GM12878 (cell line): ENCODE results near the gene GATA2. TPM values are rescaled to one million over a fixed set of nuclear protein-coding genes. Genes with fewer than 3 reads are reported as not detected.

Experiments
- ATAC-seq: fragments of 200-7000 bp; cut with Tn5 transposase; 3 replicates; pipeline ENCODE4 v1.9.1; 2020; ENCODE audit warnings: mild to moderate bottlenecking, moderate library complexity
- BruUV-seq: library from RNA; stranded (reverse); fragments of 400-500 nt; replicated peaks from 2 replicates; lab custom pipeline; 2021; lab: Mats Ljungman, UMichigan
- CTCF ChIA-PET: fragments of 300-600 bp; sonication (Branson Sonifier 250); formaldehyde crosslinking; extraction: SDS; loops from one replicate; lab custom pipeline; 2021; ENCODE audit warnings: inconsistent platforms; lab: Yijun Ruan, JAX
- POLR2A ChIA-PET: fragments of 350-600 bp; formaldehyde crosslinking; extraction: SDS; loops from one replicate; lab custom pipeline; 2021; ENCODE audit warnings: inconsistent platforms; lab: Charles Lee
- RAD21 ChIA-PET: fragments of 300-600 bp; sonication (Branson Sonifier 250); formaldehyde crosslinking; loops from one replicate; lab custom pipeline; 2023; ENCODE audit warnings: antibody characterized with exemption; ENCODE audit not compliant: unreplicated experiment; lab: Charles Lee
- SMC1A ChIA-PET: fragments of 300-600 bp; sonication (Branson Sonifier 250); formaldehyde crosslinking; loops from one replicate; lab custom pipeline; 2023; ENCODE audit not compliant: unreplicated experiment, uncharacterized antibody; lab: Charles Lee
- DNase-seq: peaks from one replicate; pipeline ENCODE4 v3.0.0-alpha.2; 2011; ENCODE audit warnings: low read depth, low spot score
- FAIRE-seq: peaks from 3 replicates; lab custom pipeline; 2011; peaks lifted over from hg19 to GRCh38; lab: Jason Lieb, UNC
- H2AFZ ChIP-seq: 2 replicates; pipeline ENCODE4 v1.6.0; 2011; ENCODE audit warnings: low read depth, low read length, control low read depth; ENCODE audit not compliant: control insufficient read depth
- H3K27ac ChIP-seq: 2 replicates; pipeline ENCODE4 v1.5.1; 2011; ENCODE audit warnings: control low read depth; ENCODE audit not compliant: control insufficient read depth, insufficient read depth
- H3K27me3 ChIP-seq, 2 experiments: replicated peaks in 1 of 2; 2 replicates each; pipeline versions ENCODE4 v1.6.0 to v1.6.1; 2011; ENCODE audit warnings: low read length in 1 of 2; ENCODE audit not compliant: control insufficient read depth in 2 of 2, insufficient read depth in 2 of 2
- H3K36me3 ChIP-seq, 2 experiments: 2 replicates each; pipeline ENCODE4 v1.5.1; 2011; ENCODE audit warnings: low read length in 1 of 2; ENCODE audit not compliant: control insufficient read depth in 2 of 2, insufficient read depth in 2 of 2
- H3K4me1 ChIP-seq: 2 replicates; pipeline ENCODE4 v1.6.1; 2011; ENCODE audit warnings: mild to moderate bottlenecking, low read length, moderate library complexity, mixed read lengths; ENCODE audit not compliant: control insufficient read depth, insufficient read depth
- H3K4me2 ChIP-seq: 2 replicates; pipeline ENCODE4 v1.6.0; 2011; ENCODE audit warnings: control low read depth; ENCODE audit not compliant: control insufficient read depth, insufficient read depth
- H3K4me3 ChIP-seq: fragments of 200-600 bp; sonication (generic); 2 replicates; pipeline ENCODE4 v1.5.1; 2016
- H3K79me2 ChIP-seq: 2 replicates; pipeline ENCODE4 v1.6.0; 2011; ENCODE audit warnings: low read length; ENCODE audit not compliant: control insufficient read depth, insufficient read depth
- H3K9ac ChIP-seq: 2 replicates; pipeline ENCODE4 v1.8.0; 2011; ENCODE audit warnings: low read length, control low read depth, mixed read lengths; ENCODE audit not compliant: control insufficient read depth, insufficient read depth
- H3K9me3 ChIP-seq: replicated peaks from 3 replicates; pipeline ENCODE4 v1.5.1; 2011; ENCODE audit warnings: mild to moderate bottlenecking, low read length; ENCODE audit not compliant: control insufficient read depth, insufficient read depth
- H4K20me1 ChIP-seq: 2 replicates; pipeline ENCODE4 v1.6.0; 2011; ENCODE audit not compliant: control insufficient read depth, insufficient read depth
- ASH2L ChIP-seq: fragments of 300-600, 200-600 bp; sonication (generic); IDR thresholded peaks from 2 replicates; pipeline ENCODE4 v1.6.1; 2017; ENCODE audit warnings: low read depth, mild to moderate bottlenecking, borderline replicate concordance
- ATF3 ChIP-seq: IDR thresholded peaks from 2 replicates; pipeline ENCODE4 v1.6.1; 2011; ENCODE audit warnings: low read depth, mild to moderate bottlenecking, low read length, moderate library complexity, borderline replicate concordance; ENCODE audit errors: extremely low read depth
- BCL3 ChIP-seq: IDR thresholded peaks from 2 replicates; pipeline ENCODE4 v1.6.1; 2011; ENCODE audit warnings: borderline replicate concordance, low read depth, mild to moderate bottlenecking, moderate library complexity, low read length; ENCODE audit not compliant: insufficient read depth, poor library complexity, severe bottlenecking
- BCLAF1 ChIP-seq: fragments of 450-650 bp; IDR thresholded peaks from 2 replicates; pipeline ENCODE4 v1.6.1; 2017; ENCODE audit warnings: antibody characterized with exemption, mild to moderate bottlenecking, moderate library complexity
- CBFB ChIP-seq: IDR thresholded peaks from 2 replicates; pipeline ENCODE4 v1.6.1; 2016; ENCODE audit warnings: antibody characterized with exemption, low read depth
- CBX5 ChIP-seq: sonication (generic); IDR thresholded peaks from 2 replicates; pipeline ENCODE4 v1.6.1; 2016; ENCODE audit warnings: low read depth, moderate library complexity, mild to moderate bottlenecking, inconsistent platforms
- EP300 ChIP-seq, 2 experiments: fragments of 150-350 bp in 1 of 2; IDR thresholded peaks; 2 replicates each; pipeline ENCODE4 v1.6.1; 2011 to 2012; ENCODE audit warnings: low read depth in 2 of 2, low read length in 2 of 2, borderline replicate concordance in 1 of 2, improper control_type of control experiment in 1 of 2, inconsistent platforms in 1 of 2; ENCODE audit not compliant: control insufficient read depth in 1 of 2
- RBBP5 ChIP-seq: fragments of 200-600 bp; sonication (generic); conservative IDR thresholded peaks from 2 replicates; pipeline ENCODE4 v1.6.1; 2016
- SIX5 ChIP-seq: IDR thresholded peaks from 2 replicates; pipeline ENCODE4 v1.6.1; 2011; ENCODE audit warnings: mild to moderate bottlenecking, low read depth, low read length, moderate library complexity; ENCODE audit not compliant: severe bottlenecking
- SMC3 ChIP-seq: IDR thresholded peaks from 2 replicates; pipeline ENCODE4 v1.6.1; 2011; ENCODE audit warnings: low read length, improper control_type of control experiment, borderline replicate concordance
- SP1 ChIP-seq: IDR thresholded peaks from one replicate; pipeline ENCODE4 v1.6.1; 2011; ENCODE audit warnings: low read depth, low read length
- ZNF592 ChIP-seq: fragments of 450-650 bp; IDR thresholded peaks from 2 replicates; pipeline ENCODE4 v1.6.1; 2017; ENCODE audit warnings: mild to moderate bottlenecking, moderate library complexity
- ZNF622 ChIP-seq: fragments of 450-650 bp; IDR thresholded peaks from 2 replicates; pipeline ENCODE4 v1.6.1; 2017; ENCODE audit warnings: mild to moderate bottlenecking, inconsistent platforms
- WGBS: methylation state at CpG from one replicate; pipeline ENCODE4 v1.1.6; 2016; ENCODE audit warnings: low lambda C conversion rate; ENCODE audit not compliant: insufficient replicate concordance, insufficient coverage; ENCODE audit errors: missing lambda C conversion rate; 5-methylcytosine and 5-hydroxymethylcytosine counted together
- in situ Hi-C: fragments of 300-500 bp; cut with MboI; formaldehyde crosslinking; loops from 9 replicates; pipeline ENCODE4 v1.14.3; 2018; ENCODE audit warnings: mixed read lengths
- intact Hi-C: fragments of 100-400 bp; cut with micrococcal nuclease; formaldehyde crosslinking; loops from one replicate; pipeline ENCODE4 v1.14.2; 2022; ENCODE audit not compliant: unreplicated experiment
- polyA plus RNA-seq, 11 experiments: library from polyadenylated mRNA; depleted of rRNA in 4 of 11; unstranded in 6 of 11; stranded (reverse) in 5 of 11; fragments of >200 nt; fragmentation: Nextera tagmentation in 4 of 11; fragmentation: Illumina TruSeq in 1 of 11; extraction: Ambion mirVana in 4 of 11; extraction: Trizol in 1 of 11; gene quantifications; 1 replicate in 1 of 11; 2 replicates in 10 of 11; pipeline versions ENCODE4 v1.2.1 to v1.2.3, GENCODE V29; 2011 to 2016; ENCODE audit warnings: inconsistent platforms in 2 of 11, missing spikeins in 2 of 11, low read depth in 1 of 11
- total RNA-seq, 4 experiments: library from RNA; depleted of rRNA in 3 of 4; stranded (reverse); fragments of >200 nt in 3 of 4; fragmentation: Illumina TruSeq in 1 of 4; extraction: Trizol in 1 of 4; gene quantifications; 2 replicates each; pipeline versions ENCODE4 v1.2.1 to v1.2.3, GENCODE V29; 2013 to 2021

GATA2 gene
- total and polyA plus RNA-seq, 10 of the 15 experiments (the other 5 are each of a cell fraction or from before 2014, with no cell fraction given) = 0.56 TPM; not detected in 9

GRCh38 chr3:128469556-128469955, 23.4 kb downstream of the GATA2 start (continued):
- TF ChIP-seq ASH2L = no peak
- no peak for TF ChIP-seq RBBP5
- no peak for TF ChIP-seq ZNF592
- TF ChIP-seq ZNF622 = no peak

- Histone ChIP-seq H3K4me3 (no peak overlapping the region), H3K27ac (no peak overlapping the region), H3K4me1 (no peaks in the 10 kb centered on the region; the same call in 1 of the 2 replicates), H3K9ac (no peak overlapping the region), H3K4me2 (no peak overlapping the region), H2AFZ (no peak overlapping the region), H3K27me3 (peaks cover 0 to 3% of the 10 kb centered on the region in 2 experiments; a peak in 3 of 4 replicates), H4K20me1 (no peaks in the 10 kb centered on the region), H3K79me2 (no peaks in the 10 kb centered on the region), H3K36me3 (no peaks in the 10 kb centered on the region), H3K9me3 (no peaks in the 10 kb centered on the region)
- WGBS = 46% methylated on average over 9 of the region's 10 CpGs
- ChIA-PET POLR2A (no interaction called here), SMC1A (no interaction called here), CTCF (no interaction called here), RAD21 (no interaction called here)
- in situ Hi-C loops (no loop called here), intact Hi-C loops (no loop called here)
- ATAC-seq = no peak
- FAIRE-seq = no peak
- BruUV-seq = no TSS peak
- no peak for DNase-seq
- TF ChIP-seq CBX5 (no peak), SP1 (no peak), EP300 (IDR thresholded peaks at IDR 0.05; ENCODE audit: borderline replicate concordance in 1 of 2, control insufficient read depth in 1 of 2, low read depth in 2 of 2, low read length in 2 of 2) (no peak), BCLAF1 (no peak), SMC3 (no peak), ATF3 (no peak), SIX5 (no peak), BCL3 (no peak), CBFB (no peak)
Measured at GRCh38 chr3:128468791-128469527, 24.0 kb downstream of the GATA2 start.
